Measurements from ENCODE around the gene CACNA1B.

The CACNA1B gene

GRCh38 chr9:137834846-137835546 is 42.6 kb upstream of the CACNA1B start:
- no peak for TF ChIP-seq Cebpa-rat (IDR thresholded peaks at IDR 0.05)
- H3K4me1 ChIP-seq: peaks cover 9 to 23% (median 20%) of the 10 kb centered on the region in 10 experiments
- H4K20me1 ChIP-seq: peaks cover 20 to 91% (median 62%) of the 10 kb centered on the region in 11 experiments; a peak in 19 of 22 replicates
- no peak overlapping the region for H3K9ac ChIP-seq
- no peak overlapping the region for H3K4me2 ChIP-seq
- no peaks in the 10 kb centered on the region for H3K27me3 ChIP-seq
- no peaks in the 10 kb centered on the region; a peak in 1 of 22 replicates for H3K9me3 ChIP-seq (replicated peaks in 1 of 11)
- H3K36me3 ChIP-seq: peaks cover 68 to 79% (median 72%) of the 10 kb centered on the region in 11 experiments
- H3K27ac ChIP-seq: no peak overlapping the region
- H3K4me3 ChIP-seq: no peak overlapping the region

DNA sequence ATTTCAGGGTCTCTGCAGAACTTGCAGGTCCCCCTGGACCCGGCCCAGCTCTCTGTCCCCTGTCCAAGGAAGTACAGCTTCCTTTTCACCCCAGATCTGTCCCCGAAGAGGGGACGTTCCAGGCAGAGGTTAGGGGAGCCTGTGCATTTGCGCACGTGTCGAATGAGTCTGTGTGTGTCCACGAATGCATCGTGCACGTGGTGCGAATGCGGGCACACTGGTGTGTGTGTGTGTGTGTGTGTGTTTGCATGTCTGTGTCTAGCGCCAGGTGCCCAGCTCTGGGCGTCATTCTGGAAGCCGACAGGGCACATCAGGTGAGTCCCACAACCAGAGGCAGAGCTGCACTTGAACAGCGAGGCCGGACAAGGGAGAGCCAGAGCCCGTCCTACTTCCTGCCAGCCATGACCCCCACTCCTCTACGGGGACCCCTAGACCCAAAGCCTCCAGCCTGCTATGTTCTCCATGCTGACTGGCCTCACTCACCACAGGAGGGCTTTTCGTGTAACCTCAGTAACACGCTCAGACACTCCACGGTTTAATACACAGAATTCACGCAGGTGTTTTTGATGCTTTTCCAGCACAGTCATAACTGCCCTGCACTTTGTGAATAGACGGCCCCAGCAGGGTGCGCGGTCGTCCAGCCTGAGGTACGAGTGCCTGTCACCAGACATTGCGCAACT is 41.3 kb upstream of the CACNA1B start:
- H3K27me3 ChIP-seq: no peaks in the 10 kb centered on the region
- H3K4me3 ChIP-seq: no peak overlapping the region
- peak in 6 of 11 experiments; percentile 12 to 79 (median 34); a peak in 4 of 22 replicates for TF ChIP-seq Cebpa-rat (IDR thresholded peaks at IDR 0.05)
- no peak overlapping the region for H3K9ac ChIP-seq
- peaks cover 0 to 6% (median 0%) of the 10 kb centered on the region in 11 experiments; a peak in 2 of 22 replicates for H3K9me3 ChIP-seq (replicated peaks in 1 of 11)
- peaks cover 12 to 78% (median 49%) of the 10 kb centered on the region in 11 experiments; a peak in 19 of 22 replicates for H4K20me1 ChIP-seq
- H3K27ac ChIP-seq: no peak overlapping the region
- H3K4me2 ChIP-seq: no peak overlapping the region
- H3K36me3 ChIP-seq: peaks cover 55 to 66% (median 59%) of the 10 kb centered on the region in 11 experiments
- H3K4me1 ChIP-seq: peaks cover 9 to 23% (median 20%) of the 10 kb centered on the region in 10 experiments

- H3K9me3 ChIP-seq (replicated peaks in 1 of 11): peaks cover 0 to 6% (median 0%) of the 10 kb centered on the region in 11 experiments; a peak in 2 of 22 replicates
- H3K27me3 ChIP-seq: no peaks in the 10 kb centered on the region
- H4K20me1 ChIP-seq: peaks cover 7 to 73% (median 43%) of the 10 kb centered on the region in 11 experiments; a peak in 19 of 22 replicates
- H3K4me2 ChIP-seq: no peak overlapping the region
- peak in 2 of 11 experiments; percentile 2 to 31; a peak in 2 of 22 replicates for TF ChIP-seq Cebpa-rat (IDR thresholded peaks at IDR 0.05)
- peaks cover 50 to 60% (median 54%) of the 10 kb centered on the region in 11 experiments for H3K36me3 ChIP-seq
- H3K27ac ChIP-seq: no peak overlapping the region
- H3K9ac ChIP-seq: no peak overlapping the region
- peaks cover 9 to 23% (median 20%) of the 10 kb centered on the region in 10 experiments for H3K4me1 ChIP-seq
- no peak overlapping the region for H3K4me3 ChIP-seq
Observed at GRCh38 chr9:137836831-137837241, 40.7 kb upstream of the CACNA1B start.

GRCh38 chr9:137837345-137838278 is 40.0 kb upstream of the CACNA1B start:
- Histone ChIP-seq H3K4me3 (no peak overlapping the region), H3K36me3 (peaks cover 44 to 53% (median 47%) of the 10 kb centered on the region in 11 experiments), H3K9ac (no peak overlapping the region), H3K27ac (no peak overlapping the region), H3K4me1 (peaks cover 9 to 23% (median 20%) of the 10 kb centered on the region in 10 experiments), H3K4me2 (peak overlapping the region in 1 of 11 experiments; percentile 29; a peak in 1 of 22 replicates), H3K27me3 (no peaks in the 10 kb centered on the region), H3K9me3 (replicated peaks in 1 of 11) (peaks cover 0 to 6% (median 0%) of the 10 kb centered on the region in 11 experiments; a peak in 2 of 22 replicates), H4K20me1 (peaks cover 7 to 65% (median 39%) of the 10 kb centered on the region in 11 experiments; a peak in 19 of 22 replicates)
- no peak for TF ChIP-seq Cebpa-rat (IDR thresholded peaks at IDR 0.05)

DNA sequence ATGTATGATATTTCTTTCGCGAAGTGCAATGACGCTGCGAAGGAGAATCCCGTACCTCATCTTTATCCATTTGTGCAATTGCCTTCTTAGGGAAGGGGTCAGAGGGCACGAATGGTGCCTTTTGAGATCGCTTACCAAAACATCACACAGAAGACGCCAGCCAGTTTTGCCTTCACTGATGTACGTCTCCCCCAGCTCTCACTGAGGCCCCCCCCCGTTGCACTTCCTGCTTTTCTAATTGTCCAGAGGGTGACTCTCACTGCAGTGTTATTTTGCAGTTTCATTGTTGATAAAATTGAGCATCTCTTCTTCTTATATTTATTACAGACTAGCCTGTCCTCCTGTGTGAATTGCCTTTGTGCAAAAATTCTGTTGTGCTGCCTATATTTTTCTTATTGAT is 39.0 kb upstream of the CACNA1B start:
- H3K27me3 ChIP-seq: no peaks in the 10 kb centered on the region
- H3K36me3 ChIP-seq: peaks cover 35 to 43% (median 37%) of the 10 kb centered on the region in 11 experiments
- H3K9ac ChIP-seq: no peak overlapping the region
- peak overlapping the region in 8 of 11 experiments; percentile 8 to 40 (median 26); a peak in 8 of 22 replicates for H3K4me2 ChIP-seq
- H3K9me3 ChIP-seq (replicated peaks in 1 of 11): peaks cover 0 to 6% (median 0%) of the 10 kb centered on the region in 11 experiments; a peak in 2 of 22 replicates
- H3K4me1 ChIP-seq: peaks cover 9 to 23% (median 20%) of the 10 kb centered on the region in 10 experiments
- TF ChIP-seq Cebpa-rat (IDR thresholded peaks at IDR 0.05): no peak
- no peak overlapping the region for H3K4me3 ChIP-seq
- peaks cover 0 to 55% (median 29%) of the 10 kb centered on the region in 11 experiments; a peak in 17 of 22 replicates for H4K20me1 ChIP-seq
- H3K27ac ChIP-seq: no peak overlapping the region

DNA sequence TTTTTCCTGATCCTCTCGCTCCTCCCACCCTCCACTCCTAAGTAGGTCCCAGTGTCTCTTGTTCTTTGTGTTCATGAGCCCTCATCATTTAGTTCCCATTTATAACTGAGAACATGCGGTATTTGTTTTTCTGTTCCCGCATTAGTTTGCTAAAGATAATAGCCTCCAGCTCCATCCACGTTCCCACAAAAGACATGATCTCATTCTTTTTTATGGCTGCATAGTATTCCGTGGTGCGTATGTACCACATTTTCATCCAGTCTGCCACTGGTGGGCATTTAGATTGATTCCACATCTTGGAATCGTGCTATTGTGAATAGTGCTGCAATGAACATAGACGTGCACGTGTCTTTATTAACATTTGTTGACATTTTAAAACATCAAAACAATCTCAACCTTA is 34.2 kb upstream of the CACNA1B start:
- Histone ChIP-seq H4K20me1 (peaks cover 0 to 12% (median 0%) of the 10 kb centered on the region in 11 experiments; a peak in 5 of 22 replicates), H3K27ac (no peak overlapping the region), H3K4me1 (peaks cover 9 to 15% (median 12%) of the 10 kb centered on the region in 10 experiments), H3K9ac (no peak overlapping the region), H3K4me3 (no peak overlapping the region), H3K36me3 (no peaks in the 10 kb centered on the region; a peak in 1 of 22 replicates), H3K9me3 (replicated peaks in 1 of 11) (peaks cover 0 to 6% (median 0%) of the 10 kb centered on the region in 11 experiments; a peak in 2 of 22 replicates), H3K27me3 (no peaks in the 10 kb centered on the region), H3K4me2 (no peak overlapping the region)
- no peak for TF ChIP-seq Cebpa-rat (IDR thresholded peaks at IDR 0.05)

GRCh38 chr9:137851516-137852267 is 25.9 kb upstream of the CACNA1B start:
- no peaks in the 10 kb centered on the region for H3K4me1 ChIP-seq
- no peak overlapping the region for H3K4me2 ChIP-seq
- no peaks in the 10 kb centered on the region for H4K20me1 ChIP-seq
- no peaks in the 10 kb centered on the region for H3K27me3 ChIP-seq
- no peak for TF ChIP-seq Cebpa-rat (IDR thresholded peaks at IDR 0.05)
- no peak overlapping the region for H3K27ac ChIP-seq
- peaks cover 32 to 39% (median 35%) of the 10 kb centered on the region in 11 experiments for H3K9me3 ChIP-seq (replicated peaks in 1 of 11)
- H3K4me3 ChIP-seq: no peak overlapping the region
- peaks cover 0 to 6% (median 0%) of the 10 kb centered on the region in 11 experiments; a peak in 4 of 22 replicates for H3K36me3 ChIP-seq
- no peak overlapping the region for H3K9ac ChIP-seq

All from BLaER1 treated with 17β-estradiol and CSF1 and Interleukin-3, amounts not matched to agents 10 nM and 100 nM (cell line).